ENCODE results near the gene CCDC106.

The CCDC106 gene

DNA sequence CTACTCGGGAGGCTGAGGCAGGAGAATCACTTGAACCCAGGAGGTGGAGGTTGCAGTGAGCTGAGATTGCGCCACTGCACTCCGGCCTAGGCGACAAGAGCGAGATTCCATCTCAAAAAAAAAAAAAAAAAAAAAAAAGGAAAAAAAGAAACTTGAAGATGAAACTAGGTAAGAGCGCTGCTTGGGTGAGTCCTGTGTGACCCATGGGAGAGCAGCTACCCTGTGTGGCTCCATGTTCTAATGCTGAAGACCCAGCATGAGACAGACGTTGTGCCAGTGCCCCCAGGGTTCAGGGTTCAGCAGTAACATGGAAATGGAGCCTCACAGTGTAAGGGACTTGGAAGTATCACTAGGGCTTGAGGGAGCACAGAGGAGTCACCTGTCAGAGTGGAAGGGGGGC lies 29.6 kb upstream of the CCDC106 start:
- H3K4me1 Mint-ChIP-seq (ENCODE audit: low read depth in 2 of 2) = peaks cover 6 to 8% of the 10 kb centered on the region in 2 donors
- H3K9me3 Mint-ChIP-seq = no peaks in the 10 kb centered on the region
- no peak for ATAC-seq (replicated peaks)
- H3K27me3 Mint-ChIP-seq = no peaks in the 10 kb centered on the region
- no peak overlapping the region for H3K4me3 Mint-ChIP-seq
- no peak overlapping the region for H3K27ac Mint-ChIP-seq
- peaks cover 17% of the 10 kb centered on the region for H3K36me3 Mint-ChIP-seq (ENCODE audit: insufficient read depth)
- DNase-seq = no peak

- no peaks in the 10 kb centered on the region for H3K9me3 Mint-ChIP-seq
- DNase-seq (no peak), ATAC-seq (replicated peaks) (no peak)
- H3K36me3 Mint-ChIP-seq (ENCODE audit: insufficient read depth) = peaks cover 23% of the 10 kb centered on the region
- no peaks in the 10 kb centered on the region for H3K27me3 Mint-ChIP-seq
- H3K4me3 Mint-ChIP-seq = no peak overlapping the region
- no peak overlapping the region for H3K27ac Mint-ChIP-seq
- peaks cover 11 to 13% of the 10 kb centered on the region in 2 donors for H3K4me1 Mint-ChIP-seq (ENCODE audit: low read depth in 2 of 2)
Measured at GRCh38 chr19:55619286-55619685, 28.7 kb upstream of the CCDC106 start.

- H3K9me3 Mint-ChIP-seq = no peaks in the 10 kb centered on the region
- peaks cover 32% of the 10 kb centered on the region for H3K36me3 Mint-ChIP-seq (ENCODE audit: insufficient read depth)
- no peak for DNase-seq
- ATAC-seq (replicated peaks) = no peak
- no peaks in the 10 kb centered on the region for H3K27me3 Mint-ChIP-seq
- H3K27ac Mint-ChIP-seq = peak overlapping the region in 1 of 2 donors; percentile 44
- peaks cover 14 to 21% of the 10 kb centered on the region in 2 donors for H3K4me1 Mint-ChIP-seq (ENCODE audit: low read depth in 2 of 2)
- H3K4me3 Mint-ChIP-seq = no peak overlapping the region
Measured at GRCh38 chr19:55620410-55621204, 27.4 kb upstream of the CCDC106 start.

DNA sequence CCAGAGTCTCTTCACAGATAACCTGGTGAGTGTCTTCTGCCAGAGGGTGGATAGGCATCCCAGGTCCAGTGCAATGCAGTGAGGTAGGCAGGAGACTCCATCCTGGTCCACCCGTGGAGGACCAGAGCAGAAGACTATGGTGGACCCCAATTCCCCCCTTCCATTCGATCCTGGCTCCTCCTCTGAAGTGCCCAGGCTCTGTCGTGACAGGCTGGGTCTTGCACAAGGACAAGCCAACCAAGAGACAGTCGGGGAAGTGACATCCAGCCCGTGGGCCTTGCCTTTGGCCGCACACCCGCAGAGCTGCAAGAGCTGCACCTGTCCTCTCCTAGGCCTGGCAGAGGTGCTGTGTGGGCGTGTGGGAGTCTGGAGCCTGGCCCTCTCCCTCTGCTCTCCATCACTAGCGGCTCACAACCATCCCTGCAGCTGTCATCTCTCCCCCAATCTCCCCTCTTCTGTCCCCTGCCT lies 26.8 kb upstream of the CCDC106 start:
- Mint-ChIP-seq H3K9me3 (no peaks in the 10 kb centered on the region), H3K27ac (no peak overlapping the region), H3K27me3 (no peaks in the 10 kb centered on the region), H3K4me3 (no peak overlapping the region), H3K36me3 (ENCODE audit: insufficient read depth) (peaks cover 36% of the 10 kb centered on the region), H3K4me1 (ENCODE audit: low read depth in 2 of 2) (peaks cover 15 to 26% of the 10 kb centered on the region in 2 donors)
- no peak for ATAC-seq (replicated peaks)
- DNase-seq = no peak

DNA sequence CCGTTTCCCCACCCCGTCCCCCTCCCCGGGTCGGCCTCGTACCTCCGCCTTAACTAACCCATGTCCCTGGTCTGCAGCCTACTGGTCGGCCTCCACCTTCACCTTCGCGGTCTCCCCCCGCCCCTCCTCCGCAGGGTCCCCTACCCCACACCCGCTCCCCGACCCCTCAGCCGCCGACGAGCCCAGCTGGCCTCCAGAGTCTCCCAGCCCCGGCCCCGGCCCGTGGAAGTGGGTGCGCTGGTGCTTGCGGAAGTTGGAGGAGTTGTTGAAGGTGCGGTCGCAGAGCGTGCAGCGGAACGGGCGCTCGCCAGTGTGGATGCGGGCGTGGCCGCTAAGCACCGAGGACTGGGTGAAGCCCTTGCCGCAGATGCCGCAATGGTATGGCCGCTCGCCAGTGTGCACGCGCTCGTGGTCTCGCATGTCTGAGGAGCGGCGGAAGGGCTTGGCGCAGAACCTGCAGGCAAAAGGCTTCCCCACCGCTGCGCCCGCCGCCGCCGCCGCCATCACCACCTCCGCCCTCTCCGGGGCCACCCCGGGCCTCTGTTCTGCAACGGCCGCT lies 26.3 kb upstream of the CCDC106 start:
- no peak for ATAC-seq (replicated peaks)
- Mint-ChIP-seq H3K4me1 (ENCODE audit: low read depth in 2 of 2) (peaks cover 20 to 32% of the 10 kb centered on the region in 2 donors), H3K27ac (no peak overlapping the region), H3K27me3 (no peaks in the 10 kb centered on the region), H3K9me3 (no peaks in the 10 kb centered on the region), H3K4me3 (no peak overlapping the region), H3K36me3 (ENCODE audit: insufficient read depth) (peaks cover 34% of the 10 kb centered on the region)
- DNase-seq = no peak

DNA sequence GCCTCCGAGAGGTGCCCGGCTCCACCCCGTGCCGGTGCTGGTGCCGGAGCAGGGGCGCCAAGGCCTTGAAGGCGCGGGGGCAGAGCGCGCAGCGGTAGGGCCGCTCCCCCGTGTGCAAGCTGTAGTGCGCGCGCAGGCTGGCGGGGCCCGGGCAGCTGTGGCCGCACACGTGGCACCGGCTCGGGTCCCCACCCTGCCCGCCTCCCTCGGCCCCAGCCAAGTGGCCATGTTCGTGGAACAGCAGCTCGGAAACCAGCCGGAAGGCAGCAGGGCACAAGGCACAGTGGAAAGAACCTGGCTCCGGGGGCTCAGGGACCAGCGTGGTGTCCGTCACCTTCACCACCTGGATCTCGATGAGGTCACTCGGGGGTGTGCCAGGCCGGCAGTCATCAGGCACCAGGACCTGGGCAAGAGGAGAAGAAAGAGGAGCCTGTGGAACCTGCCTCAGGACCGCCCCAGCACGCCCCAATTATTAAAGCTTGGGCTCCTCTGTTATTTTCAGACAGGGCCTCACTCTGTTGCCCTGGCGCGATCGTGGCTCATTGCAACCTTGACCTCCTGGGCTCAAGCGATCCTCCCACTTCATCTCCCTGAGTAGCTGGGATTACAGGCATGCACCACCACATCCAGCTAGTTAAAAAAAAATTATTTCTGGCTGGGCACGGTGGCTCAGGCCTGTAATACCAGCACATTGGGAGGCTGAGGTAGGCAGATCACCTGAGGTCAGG lies 25.6 kb upstream of the CCDC106 start:
- Mint-ChIP-seq H3K4me1 (ENCODE audit: low read depth in 2 of 2) (peaks cover 25 to 35% of the 10 kb centered on the region in 2 donors), H3K4me3 (no peak overlapping the region), H3K27me3 (no peaks in the 10 kb centered on the region), H3K9me3 (no peaks in the 10 kb centered on the region), H3K27ac (no peak overlapping the region), H3K36me3 (ENCODE audit: insufficient read depth) (peaks cover 30% of the 10 kb centered on the region)
- DNase-seq = no peak
- no peak for ATAC-seq (replicated peaks)

GRCh38 chr19:55623130-55623529 lies 24.9 kb upstream of the CCDC106 start:
- Mint-ChIP-seq H3K4me1 (ENCODE audit: low read depth in 2 of 2) (peaks cover 25 to 35% of the 10 kb centered on the region in 2 donors), H3K27me3 (no peaks in the 10 kb centered on the region), H3K4me3 (no peak overlapping the region), H3K27ac (no peak overlapping the region), H3K9me3 (no peaks in the 10 kb centered on the region), H3K36me3 (ENCODE audit: insufficient read depth) (peaks cover 26% of the 10 kb centered on the region)
- DNase-seq (no peak), ATAC-seq (replicated peaks) (no peak)

GRCh38 chr19:55623561-55623960 lies 24.5 kb upstream of the CCDC106 start:
- H3K27ac Mint-ChIP-seq = peak overlapping the region; percentile 94 to 96
- DNase-seq (no peak), ATAC-seq (replicated peaks) (no peak)
- no peaks in the 10 kb centered on the region for H3K9me3 Mint-ChIP-seq
- peak overlapping the region; percentile 85 for H3K4me3 Mint-ChIP-seq
- H3K27me3 Mint-ChIP-seq = no peaks in the 10 kb centered on the region
- peaks cover 23 to 35% of the 10 kb centered on the region in 2 donors for H3K4me1 Mint-ChIP-seq (ENCODE audit: low read depth in 2 of 2)
- peaks cover 24% of the 10 kb centered on the region for H3K36me3 Mint-ChIP-seq (ENCODE audit: insufficient read depth)

DNA sequence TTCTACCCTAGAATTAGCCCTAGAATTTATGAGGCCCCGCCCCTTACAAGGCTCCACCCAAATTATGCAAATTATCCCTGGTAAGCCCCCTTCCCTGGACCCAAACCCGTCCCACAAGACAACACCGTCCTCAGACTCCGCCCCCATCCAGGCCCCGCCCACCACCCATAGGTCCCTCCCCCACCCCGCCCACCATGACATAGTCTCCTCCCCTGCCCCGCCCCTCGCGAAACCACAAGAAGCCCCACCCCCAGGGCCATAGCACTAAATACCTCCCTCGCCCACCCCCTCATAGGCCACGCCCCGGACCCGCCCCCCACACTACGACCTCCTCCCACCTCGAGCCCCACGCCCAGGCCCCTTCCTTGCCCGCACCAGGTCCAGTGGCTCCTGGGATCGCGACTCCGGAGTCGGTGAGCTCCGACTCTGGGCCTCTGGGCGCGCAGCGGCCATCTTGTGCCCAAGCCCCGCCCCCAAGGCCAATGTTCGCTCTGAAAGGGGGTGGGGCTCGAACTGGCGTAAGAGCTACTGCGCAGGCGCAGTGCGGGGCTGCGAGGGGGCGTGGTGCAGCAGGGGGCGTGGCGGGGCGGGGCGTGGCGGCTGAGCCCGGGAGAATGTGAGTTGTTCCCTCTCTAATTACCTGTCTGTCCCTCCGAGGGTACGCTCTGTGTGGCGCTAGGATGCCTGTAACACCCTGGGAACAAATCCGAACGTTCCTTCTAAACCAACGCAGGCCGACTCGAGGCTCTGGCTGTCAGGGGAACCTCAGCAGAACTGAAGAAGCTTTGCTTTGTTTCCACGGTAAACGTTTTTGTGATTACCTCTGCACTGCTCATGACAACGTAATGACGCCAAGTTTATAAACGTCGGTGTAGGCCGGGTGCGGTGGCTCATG lies 23.7 kb upstream of the CCDC106 start, which contains the start of gene ZNF784:
TSS of gene ZNF784 (minus strand) at position 458 of the 895 bp plus-strand sequence. CDS start at position 453, 5 bp downstream.
- ATAC-seq (replicated peaks) = peak; percentile 65
- no peaks in the 10 kb centered on the region for H3K27me3 Mint-ChIP-seq
- H3K4me3 Mint-ChIP-seq = peak within 1 kb of the TSS; percentile 85
- DNase-seq = peak; percentile 92 to 94 (median 93)
- H3K9me3 Mint-ChIP-seq = no peaks in the 10 kb centered on the region
- H3K4me1 Mint-ChIP-seq (ENCODE audit: low read depth in 2 of 2) = peaks cover 22 to 35% of the 10 kb centered on the region in 2 donors
- H3K36me3 Mint-ChIP-seq (ENCODE audit: insufficient read depth) = peaks cover 21% of the 10 kb centered on the region
- H3K27ac Mint-ChIP-seq = peak within 1 kb of the TSS; percentile 94 to 96

GRCh38 chr19:55625004-55625326 lies 23.0 kb upstream of the CCDC106 start:
- DNase-seq = no peak
- Mint-ChIP-seq H3K4me3 (peak overlapping the region; percentile 85), H3K27me3 (no peaks in the 10 kb centered on the region), H3K9me3 (no peaks in the 10 kb centered on the region), H3K36me3 (ENCODE audit: insufficient read depth) (peaks cover 21% of the 10 kb centered on the region), H3K4me1 (ENCODE audit: low read depth in 2 of 2) (peaks cover 22 to 35% of the 10 kb centered on the region in 2 donors), H3K27ac (peak overlapping the region; percentile 94 to 96)
- ATAC-seq (replicated peaks) = no peak

GRCh38 chr19:55626350-55626749 lies 21.7 kb upstream of the CCDC106 start:
- H3K27ac Mint-ChIP-seq = peak overlapping the region; percentile 58 to 85
- H3K4me3 Mint-ChIP-seq = peak overlapping the region; percentile 69 to 73
- peak; percentile 74 for ATAC-seq (replicated peaks)
- H3K36me3 Mint-ChIP-seq (ENCODE audit: insufficient read depth) = peaks cover 22% of the 10 kb centered on the region
- H3K27me3 Mint-ChIP-seq = no peaks in the 10 kb centered on the region
- peak; percentile 47 to 53 (median 53) for DNase-seq
- no peaks in the 10 kb centered on the region for H3K9me3 Mint-ChIP-seq
- H3K4me1 Mint-ChIP-seq (ENCODE audit: low read depth in 2 of 2) = peaks cover 18 to 33% of the 10 kb centered on the region in 2 donors

GRCh38 chr19:55632463-55632834 lies 15.6 kb upstream of the CCDC106 start:
- no peaks in the 10 kb centered on the region for H3K9me3 Mint-ChIP-seq
- ATAC-seq (replicated peaks) (peak; percentile 55), DNase-seq (peak; percentile 91 to 95 (median 93))
- H3K4me3 Mint-ChIP-seq = peak overlapping the region in 1 of 2 donors; percentile 1
- no peaks in the 10 kb centered on the region for H3K27me3 Mint-ChIP-seq
- H3K36me3 Mint-ChIP-seq (ENCODE audit: insufficient read depth) = peaks cover 41% of the 10 kb centered on the region
- peak overlapping the region; percentile 16 to 21 for H3K27ac Mint-ChIP-seq
- H3K4me1 Mint-ChIP-seq (ENCODE audit: low read depth in 2 of 2) = peaks cover 38 to 43% of the 10 kb centered on the region in 2 donors

DNA sequence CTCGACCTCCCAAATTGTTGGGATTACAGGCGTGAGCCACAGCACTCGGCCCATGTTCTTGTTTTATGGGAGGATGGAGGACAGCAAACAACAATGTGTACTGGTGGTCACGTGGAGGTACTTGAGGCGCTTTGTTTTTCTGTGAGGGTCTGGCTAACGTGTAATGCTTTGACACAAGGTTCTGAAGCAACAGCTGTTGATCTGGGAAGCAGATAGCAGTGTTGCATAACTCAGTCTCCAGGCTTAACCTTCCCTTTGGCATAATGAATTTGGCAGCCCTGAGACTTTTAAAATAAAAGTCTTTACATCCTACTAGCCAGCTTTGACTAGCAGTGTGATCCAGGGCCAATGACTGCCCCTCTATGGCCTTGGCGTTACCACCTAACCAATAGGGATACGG lies 14.2 kb upstream of the CCDC106 start:
- H3K9me3 Mint-ChIP-seq = no peaks in the 10 kb centered on the region
- peak overlapping the region; percentile 100 for H3K27ac Mint-ChIP-seq
- peaks cover 45% of the 10 kb centered on the region for H3K36me3 Mint-ChIP-seq (ENCODE audit: insufficient read depth)
- ATAC-seq (replicated peaks) (no peak), DNase-seq (no peak)
- no peaks in the 10 kb centered on the region for H3K27me3 Mint-ChIP-seq
- peaks cover 45 to 51% of the 10 kb centered on the region in 2 donors for H3K4me1 Mint-ChIP-seq (ENCODE audit: low read depth in 2 of 2)
- H3K4me3 Mint-ChIP-seq = peak overlapping the region in 1 of 2 donors; percentile 99

Measured in effector memory CD8-positive, alpha-beta T cell (primary cell).